RWPE1 (cell line): Measurements from ENCODE around the gene IGLON5.

Experiments used
- CTCF ChIA-PET: fragments of 350-600 bp; sonication (Branson Sonifier 250); formaldehyde crosslinking; extraction: SDS; loops from one replicate; lab custom pipeline; 2021; lab: Yijun Ruan, JAX
- POLR2A ChIA-PET: fragments of 400-600 bp; formaldehyde crosslinking; extraction: SDS; loops from one replicate; lab custom pipeline; 2020; ENCODE audit warnings: antibody characterized with exemption; ENCODE audit not compliant: low non-redundant PET; lab: Yijun Ruan, JAX
- DNase-seq: peaks from one replicate; pipeline ENCODE4 v3.0.0; 2012; ENCODE audit warnings: low spot score
- H3K27ac ChIP-seq: fragments of 450-650 bp; 2 replicates; pipeline ENCODE4 v1.5.1; 2017
- CTCF ChIP-seq: fragments of 450-650 bp; conservative IDR thresholded peaks from 2 replicates; pipeline ENCODE4 v1.5.1; 2017; ENCODE audit warnings: low read depth, mild to moderate bottlenecking

The IGLON5 gene

DNA sequence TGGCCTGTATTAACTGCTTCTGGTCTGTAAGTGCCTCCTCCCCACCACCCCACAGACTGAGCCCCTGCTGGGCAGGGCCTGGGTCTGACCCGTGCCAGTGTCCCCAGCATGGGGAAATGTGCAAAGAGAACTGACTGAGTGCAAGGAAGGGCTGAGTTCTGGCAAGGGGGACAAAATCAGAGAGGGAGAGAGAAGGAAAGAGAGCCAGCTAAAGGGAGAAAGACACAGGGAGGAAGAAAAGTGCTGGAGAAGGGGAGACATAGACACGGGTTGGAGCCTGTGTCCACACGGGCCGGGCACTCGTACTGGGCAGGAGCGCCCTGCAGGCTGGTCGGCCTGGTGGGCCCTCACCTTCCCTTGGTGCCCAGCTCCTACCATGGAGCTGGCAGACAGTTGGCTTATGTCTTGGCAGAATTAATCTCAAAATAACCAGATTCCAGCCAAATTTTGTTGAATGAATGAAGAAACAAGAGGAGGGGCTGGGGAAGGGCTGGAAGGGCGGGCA, 59.8 kb downstream of the IGLON5 start:
- ChIA-PET CTCF (no interaction called here), POLR2A (no interaction called here)
- DNase-seq: no peak
- TF ChIP-seq CTCF: no peak
- no peak overlapping the region for H3K27ac ChIP-seq

DNA sequence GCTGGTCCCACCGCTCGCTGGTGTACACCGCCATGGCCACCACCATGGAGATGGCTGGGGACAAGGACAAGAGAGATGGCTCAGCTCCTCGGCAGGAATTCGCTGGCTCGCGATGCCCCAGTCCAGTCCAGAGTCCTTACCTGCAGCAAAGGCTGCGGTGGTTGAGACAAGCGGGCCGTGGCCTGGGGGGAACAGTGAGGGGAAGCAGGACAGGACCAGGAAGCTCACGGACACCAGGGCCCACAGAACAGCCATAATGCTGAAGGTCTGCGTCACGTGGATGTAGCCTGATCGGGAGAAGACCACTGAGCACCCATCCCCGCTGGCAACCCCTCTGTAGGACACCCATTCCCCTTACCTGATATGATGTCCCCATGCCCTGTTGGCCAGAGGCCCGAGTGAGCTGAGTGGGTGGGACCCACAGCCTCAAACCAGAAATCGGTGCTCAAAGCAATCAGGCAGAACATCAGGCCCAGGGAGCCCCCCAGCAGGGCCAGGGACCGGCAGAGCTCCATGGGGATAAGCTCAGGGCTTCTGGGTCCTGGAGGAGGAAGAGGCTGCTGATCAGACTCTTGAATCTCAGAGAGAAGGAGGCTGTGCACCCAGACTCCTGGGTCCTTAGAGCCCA, 60.7 kb downstream of the IGLON5 start:
- CTCF ChIA-PET: no interaction called here
- TF ChIP-seq CTCF: no peak
- no peak overlapping the region for H3K27ac ChIP-seq
- DNase-seq: no peak
- POLR2A ChIA-PET: no interaction called here

GRCh38 chr19:51372649-51373504, 61.4 kb downstream of the IGLON5 start, which contains the start of gene NKG7:
Gene NKG7 (minus strand): TSS chr19:51372654. CDS start chr19:51372535, 119 bp downstream.
- TF ChIP-seq CTCF: no peak
- H3K27ac ChIP-seq: no peak within 1 kb of the TSS
- no peak for DNase-seq
- ChIA-PET POLR2A (no interaction called here), CTCF (no interaction called here)

- POLR2A ChIA-PET: interaction anchor here (0.6 kb wide), 1 partner anchor 404 kb away, joined by 3 read pairs; no protein-coding TSS in a partner anchor
- CTCF ChIA-PET: interaction anchor here (0.9 kb wide), 1 partner anchor 22 kb away, joined by 5 read pairs; no protein-coding TSS in a partner anchor
- H3K27ac ChIP-seq: no peak overlapping the region
- DNase-seq: no peak
- no peak for TF ChIP-seq CTCF
These were observed 64.2 kb downstream of the IGLON5 start for GRCh38 chr19:51375504-51376221.

DNA sequence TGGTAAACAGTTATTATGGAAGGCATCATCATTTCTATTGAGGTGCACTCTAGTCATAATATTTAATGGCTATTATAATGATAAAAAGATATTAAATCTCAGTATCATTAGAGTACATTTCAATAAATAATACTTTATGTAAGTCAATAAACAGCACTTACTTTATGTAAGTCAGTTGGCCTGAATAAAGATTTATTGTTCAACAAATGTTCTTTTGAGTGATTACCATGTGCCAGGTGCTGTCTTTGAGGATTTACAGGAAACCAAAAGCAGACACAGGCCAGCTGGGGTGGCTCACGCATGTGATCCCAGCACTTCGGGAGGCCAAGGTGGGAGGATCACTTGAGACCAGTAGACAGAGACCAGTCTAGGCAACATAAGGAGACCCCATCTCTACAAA, 66.0 kb downstream of the IGLON5 start:
- no peak for DNase-seq
- no peak for TF ChIP-seq CTCF
- ChIA-PET POLR2A (no interaction called here), CTCF (interaction anchor here (0.9 kb wide), 1 partner anchor 44 kb away, joined by 3 read pairs; no protein-coding TSS in a partner anchor)
- H3K27ac ChIP-seq: no peak overlapping the region

- CTCF ChIA-PET: no interaction called here
- POLR2A ChIA-PET: no interaction called here
These were observed 68.9 kb downstream of the IGLON5 start for GRCh38 chr19:51380379-51380778.

More at GRCh38 chr19:51380379-51380778, 68.9 kb downstream of the IGLON5 start:
- TF ChIP-seq CTCF: no peak
- no peak overlapping the region for H3K27ac ChIP-seq
- DNase-seq: no peak
